Nephron progenitor cell (in vitro differentiated cells): Measurements from ENCODE around the gene MAGED1.

ENCODE experiments used
- DNase-seq: peaks from one replicate; pipeline ENCODE4 v3.0.0; 2021
- H3K27ac Mint-ChIP-seq: 2 replicates; pipeline ENCODE4 v1.8.0; 2021; ENCODE audit warnings: mild to moderate bottlenecking, moderate library complexity, mixed read lengths
- H3K27me3 Mint-ChIP-seq: 2 replicates; pipeline ENCODE4 v1.8.0; 2021; ENCODE audit warnings: mild to moderate bottlenecking, low read depth, mixed read lengths; ENCODE audit not compliant: poor library complexity
- H3K36me3 Mint-ChIP-seq: 2 replicates; pipeline ENCODE4 v1.8.0; 2021; ENCODE audit warnings: low read depth, mixed read lengths
- H3K4me1 Mint-ChIP-seq: 2 replicates; pipeline ENCODE4 v1.8.0; 2021; ENCODE audit warnings: mixed read lengths
- H3K4me3 Mint-ChIP-seq: 2 replicates; pipeline ENCODE4 v1.8.0; 2021; ENCODE audit warnings: mild to moderate bottlenecking, moderate library complexity, mixed read lengths
- H3K9me3 Mint-ChIP-seq: 2 replicates; pipeline ENCODE4 v1.8.0; 2021; ENCODE audit warnings: mild to moderate bottlenecking, moderate library complexity, mixed read lengths
- TF ChIP-seq, protein P1 (sequence below): fragments of 200-600 bp; sonication (generic); IDR thresholded peaks from 2 replicates; pipeline ENCODE4 v1.5.0; 2021; ENCODE audit warnings: antibody characterized with exemption

The MAGED1 gene

DNA sequence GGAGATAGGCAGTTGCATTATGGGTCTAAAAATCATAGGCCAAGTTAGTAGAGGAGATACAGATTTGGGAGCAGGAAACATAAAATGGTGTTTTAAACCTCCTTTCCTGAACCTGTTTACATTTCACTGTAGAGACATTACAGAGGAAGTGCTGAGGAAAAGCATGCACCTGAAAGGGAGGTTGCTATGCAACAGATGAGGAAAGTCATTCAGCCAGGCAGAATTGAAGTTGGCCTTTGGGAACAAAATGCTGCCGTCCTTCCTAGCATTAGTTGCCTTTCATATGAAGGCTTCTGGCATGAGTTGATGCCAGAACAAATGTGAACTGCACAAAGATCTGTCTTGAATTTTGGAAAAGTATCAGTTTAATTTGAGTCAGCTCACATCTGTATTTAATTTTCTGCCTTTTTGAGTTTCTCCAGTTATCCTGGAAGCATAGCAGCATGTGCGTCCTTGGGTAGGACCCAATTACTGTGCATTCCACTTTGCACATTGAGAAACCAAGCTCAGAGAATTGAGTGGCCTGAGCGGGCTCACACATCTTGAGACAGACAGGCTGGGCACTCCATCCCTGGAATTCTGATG is 38.2 kb downstream of the MAGED1 start:
- H3K36me3 Mint-ChIP-seq, result no peaks in the 10 kb centered on the region
- H3K27ac Mint-ChIP-seq, result no peak overlapping the region
- no peaks in the 10 kb centered on the region for H3K4me1 Mint-ChIP-seq
- TF ChIP-seq, protein P1, sequence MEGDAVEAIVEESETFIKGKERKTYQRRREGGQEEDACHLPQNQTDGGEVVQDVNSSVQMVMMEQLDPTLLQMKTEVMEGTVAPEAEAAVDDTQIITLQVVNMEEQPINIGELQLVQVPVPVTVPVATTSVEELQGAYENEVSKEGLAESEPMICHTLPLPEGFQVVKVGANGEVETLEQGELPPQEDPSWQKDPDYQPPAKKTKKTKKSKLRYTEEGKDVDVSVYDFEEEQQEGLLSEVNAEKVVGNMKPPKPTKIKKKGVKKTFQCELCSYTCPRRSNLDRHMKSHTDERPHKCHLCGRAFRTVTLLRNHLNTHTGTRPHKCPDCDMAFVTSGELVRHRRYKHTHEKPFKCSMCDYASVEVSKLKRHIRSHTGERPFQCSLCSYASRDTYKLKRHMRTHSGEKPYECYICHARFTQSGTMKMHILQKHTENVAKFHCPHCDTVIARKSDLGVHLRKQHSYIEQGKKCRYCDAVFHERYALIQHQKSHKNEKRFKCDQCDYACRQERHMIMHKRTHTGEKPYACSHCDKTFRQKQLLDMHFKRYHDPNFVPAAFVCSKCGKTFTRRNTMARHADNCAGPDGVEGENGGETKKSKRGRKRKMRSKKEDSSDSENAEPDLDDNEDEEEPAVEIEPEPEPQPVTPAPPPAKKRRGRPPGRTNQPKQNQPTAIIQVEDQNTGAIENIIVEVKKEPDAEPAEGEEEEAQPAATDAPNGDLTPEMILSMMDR, result no peak
- peaks cover 56% of the 10 kb centered on the region for H3K9me3 Mint-ChIP-seq
- H3K27me3 Mint-ChIP-seq, result no peaks in the 10 kb centered on the region
- H3K4me3 Mint-ChIP-seq, result no peak overlapping the region
- DNase-seq, result no peak
